A673 (cell line): ENCODE measurements around the gene NRXN2. TPM values are rescaled to one million over a fixed set of nuclear protein-coding genes. Genes with fewer than 3 reads are reported as not detected.
A peak's percentile ranks its signal among the peaks of the same experiment; 100 is the strongest.

Source experiments
- BruUV-seq: library from RNA; stranded (reverse); fragments of 400-500 nt; replicated peaks from 2 replicates; lab custom pipeline; 2021; lab: Mats Ljungman, UMichigan
- CTCF ChIA-PET: fragments of 300-600 bp; sonication (Branson Sonifier 250); formaldehyde crosslinking; loops from one replicate; lab custom pipeline; 2022; ENCODE audit warnings: antibody characterized with exemption; lab: Charles Lee
- POLR2A ChIA-PET: fragments of 300-600 bp; sonication (Branson Sonifier 250); formaldehyde crosslinking; loops from one replicate; lab custom pipeline; 2022; ENCODE audit warnings: antibody characterized with exemption; ENCODE audit not compliant: low non-redundant PET; lab: Charles Lee
- DNase-seq: peaks from one replicate; pipeline ENCODE4 v3.0.0-alpha.2; 2015; ENCODE audit warnings: low spot score
- H3K27ac ChIP-seq: fragments of 200-600 bp; sonication (generic); 2 replicates; pipeline ENCODE4 v1.5.1; 2016; ENCODE audit warnings: mixed run types, low read depth, mild to moderate bottlenecking, mixed read lengths, antibody characterized with exemption, low read length; ENCODE audit not compliant: poor library complexity, severe bottlenecking
- H3K27me3 ChIP-seq: fragments of 200-600 bp; sonication (generic); replicated peaks from 2 replicates; pipeline ENCODE4 v1.6.1; 2017; ENCODE audit warnings: mixed run types, low read depth, mild to moderate bottlenecking, mixed read lengths, antibody characterized with exemption, low read length; ENCODE audit not compliant: insufficient read depth, poor library complexity
- H3K36me3 ChIP-seq: fragments of 200-600 bp; sonication (generic); 2 replicates; pipeline ENCODE4 v1.6.1; 2016; ENCODE audit warnings: mixed run types, mild to moderate bottlenecking, mixed read lengths, antibody characterized with exemption, low read length; ENCODE audit not compliant: insufficient read depth, poor library complexity, severe bottlenecking
- H3K4me1 ChIP-seq: fragments of 200-600 bp; sonication (generic); 2 replicates; pipeline ENCODE4 v1.6.1; 2017; ENCODE audit warnings: mixed run types, mild to moderate bottlenecking, mixed read lengths, antibody characterized with exemption, low read length; ENCODE audit not compliant: insufficient read depth, poor library complexity, severe bottlenecking
- H3K4me3 ChIP-seq: fragments of 200-600 bp; sonication (generic); 2 replicates; pipeline ENCODE4 v1.5.1; 2016; ENCODE audit warnings: low read depth, mixed run types, mild to moderate bottlenecking, mixed read lengths, low read length; ENCODE audit not compliant: poor library complexity, severe bottlenecking
- H3K9me3 ChIP-seq: fragments of 200-600 bp; sonication (generic); 2 replicates; pipeline ENCODE4 v1.6.1; 2016; ENCODE audit warnings: mixed run types, low read depth, mild to moderate bottlenecking, mixed read lengths, antibody characterized with exemption, low read length; ENCODE audit not compliant: poor library complexity, severe bottlenecking
- EZH2 ChIP-seq: fragments of 200-600 bp; sonication (generic); IDR thresholded peaks from 2 replicates; pipeline ENCODE4 v1.6.1; 2017; ENCODE audit warnings: borderline replicate concordance, low read depth, mild to moderate bottlenecking, mixed read lengths, antibody characterized with exemption, low read length; ENCODE audit not compliant: poor library complexity, severe bottlenecking
- intact Hi-C: fragments of 100-400 bp; cut with micrococcal nuclease; formaldehyde crosslinking; loops from one replicate; pipeline ENCODE4 v1.10.0; 2022; ENCODE audit not compliant: unreplicated experiment
- total RNA-seq: library from RNA; stranded (reverse); gene quantifications from 2 replicates; pipeline ENCODE4 v1.2.3, GENCODE V29; 2021
- TF ChIP-seq, protein P1 (sequence below): fragments of 300-800, 200-600 bp; sonication (generic); conservative IDR thresholded peaks from 2 replicates; pipeline ENCODE4 v1.5.1; 2017; ENCODE audit warnings: low read depth, mild to moderate bottlenecking, antibody characterized with exemption, low read length, moderate library complexity, mixed read lengths

The NRXN2 gene
- total RNA-seq, 1 experiment from 2014 or later = 5.0 TPM

- ChIA-PET POLR2A (interaction anchor here (0.6 kb wide), 1 partner anchor 29 kb away, joined by 5 read pairs; no protein-coding TSS in a partner anchor), CTCF (interaction anchor here (0.6 kb wide), 1 partner anchor 836 kb away, joined by 4 read pairs; no protein-coding TSS in a partner anchor)
- no peak overlapping the region for H3K27ac ChIP-seq
- no peak for DNase-seq
- H3K9me3 ChIP-seq = no peaks in the 10 kb centered on the region
- no peaks in the 10 kb centered on the region for H3K36me3 ChIP-seq
- intact Hi-C loops = loop anchor here (2.0 kb wide), 1 partner anchor 54 kb away; no protein-coding TSS in a partner anchor
- H3K4me3 ChIP-seq = peak overlapping the region; percentile 58
- peaks cover 27% of the 10 kb centered on the region for H3K27me3 ChIP-seq
- H3K4me1 ChIP-seq = peaks cover 27% of the 10 kb centered on the region
- TF ChIP-seq, protein P1, sequence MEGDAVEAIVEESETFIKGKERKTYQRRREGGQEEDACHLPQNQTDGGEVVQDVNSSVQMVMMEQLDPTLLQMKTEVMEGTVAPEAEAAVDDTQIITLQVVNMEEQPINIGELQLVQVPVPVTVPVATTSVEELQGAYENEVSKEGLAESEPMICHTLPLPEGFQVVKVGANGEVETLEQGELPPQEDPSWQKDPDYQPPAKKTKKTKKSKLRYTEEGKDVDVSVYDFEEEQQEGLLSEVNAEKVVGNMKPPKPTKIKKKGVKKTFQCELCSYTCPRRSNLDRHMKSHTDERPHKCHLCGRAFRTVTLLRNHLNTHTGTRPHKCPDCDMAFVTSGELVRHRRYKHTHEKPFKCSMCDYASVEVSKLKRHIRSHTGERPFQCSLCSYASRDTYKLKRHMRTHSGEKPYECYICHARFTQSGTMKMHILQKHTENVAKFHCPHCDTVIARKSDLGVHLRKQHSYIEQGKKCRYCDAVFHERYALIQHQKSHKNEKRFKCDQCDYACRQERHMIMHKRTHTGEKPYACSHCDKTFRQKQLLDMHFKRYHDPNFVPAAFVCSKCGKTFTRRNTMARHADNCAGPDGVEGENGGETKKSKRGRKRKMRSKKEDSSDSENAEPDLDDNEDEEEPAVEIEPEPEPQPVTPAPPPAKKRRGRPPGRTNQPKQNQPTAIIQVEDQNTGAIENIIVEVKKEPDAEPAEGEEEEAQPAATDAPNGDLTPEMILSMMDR = peak; percentile 83
- TF ChIP-seq EZH2 = no peak
- no TSS peak for BruUV-seq
These were observed 20.0 kb upstream of the NRXN2 start for GRCh38 chr11:64742889-64743590.

- no peak for TF ChIP-seq EZH2
- TF ChIP-seq, protein P1 = no peak
- H3K27ac ChIP-seq = no peak overlapping the region
- no peaks in the 10 kb centered on the region for H3K36me3 ChIP-seq
- H3K4me1 ChIP-seq = peaks cover 27% of the 10 kb centered on the region
- H3K27me3 ChIP-seq = peaks cover 27% of the 10 kb centered on the region
- POLR2A ChIA-PET = no interaction called here
- intact Hi-C loops = loop anchor here (2.0 kb wide), 1 partner anchor 53 kb away; no protein-coding TSS in a partner anchor
- CTCF ChIA-PET = interaction anchor here (0.6 kb wide), 2 partner anchors 89 to 835 kb away, joined by 3 to 4 read pairs; no protein-coding TSS in a partner anchor
- H3K4me3 ChIP-seq = peak overlapping the region; percentile 58
- no peak for DNase-seq
- BruUV-seq = no TSS peak
- no peaks in the 10 kb centered on the region for H3K9me3 ChIP-seq
These were observed 19.3 kb upstream of the NRXN2 start for GRCh38 chr11:64742087-64742888.

- no peaks in the 10 kb centered on the region for H3K9me3 ChIP-seq
- BruUV-seq = no TSS peak
- H3K4me3 ChIP-seq = no peak overlapping the region
- H3K36me3 ChIP-seq = no peaks in the 10 kb centered on the region
- peaks cover 27% of the 10 kb centered on the region for H3K27me3 ChIP-seq
- TF ChIP-seq, protein P1 = no peak
- TF ChIP-seq EZH2 = no peak
- peaks cover 27% of the 10 kb centered on the region for H3K4me1 ChIP-seq
- H3K27ac ChIP-seq = no peak overlapping the region
- POLR2A ChIA-PET = no interaction called here
- CTCF ChIA-PET = interaction anchor here (0.6 kb wide), 1 partner anchor 89 kb away, joined by 3 read pairs; no protein-coding TSS in a partner anchor
- DNase-seq = no peak
- intact Hi-C loops = loop anchor here (2.0 kb wide), 1 partner anchor 53 kb away; no protein-coding TSS in a partner anchor
These were observed 18.5 kb upstream of the NRXN2 start for GRCh38 chr11:64741375-64742086.
